ENCODE data around the gene KLHL15. TPM values are rescaled to one million over a fixed set of nuclear protein-coding genes. Genes with fewer than 3 reads are reported as not detected.

Gene KLHL15
- total RNA-seq, 5 donors from 2014 or later (not counting 1 experiment from before 2014, with no cell fraction given) = 7.1 to 21.1 (median 8.0) TPM

GRCh38 chrX:24023544-24023943, 3.4 kb downstream of the KLHL15 start:
- no peaks in the 10 kb centered on the region for H3K27me3 ChIP-seq (replicated peaks in 1 of 2; ENCODE audit: control insufficient read depth in 2 of 2, extremely low read depth in 1 of 2, insufficient read depth in 2 of 2, low read length in 1 of 2)
- peaks cover 8 to 12% of the 10 kb centered on the region in 2 experiments for H3K4me1 ChIP-seq (ENCODE audit: control insufficient read depth in 1 of 2, extremely low read depth in 1 of 2, insufficient read depth in 2 of 2, low read length in 2 of 2)
- Mint-ChIP-seq H3K4me3 (peak overlapping the region; percentile 83 to 88 (median 86)), H3K27me3 (no peaks in the 10 kb centered on the region), H3K4me1 (peaks cover 28 to 39% (median 32%) of the 10 kb centered on the region in 3 donors), H3K36me3 (peaks cover 3% of the 10 kb centered on the region), H3K9me3 (no peaks in the 10 kb centered on the region), H3K27ac (peak overlapping the region in 1 of 2 donors; percentile 13)
- WGBS (ENCODE audit: insufficient coverage) = no CpG with 5 or more reads among the region's 1 CpG
- no peaks in the 10 kb centered on the region for H3K36me3 ChIP-seq (ENCODE audit: control insufficient read depth in 2 of 2, extremely low read depth in 1 of 2, insufficient read depth in 1 of 2, low read length in 1 of 2)
- no peaks in the 10 kb centered on the region for H3K9me3 ChIP-seq
- DNase-seq = no peak
- H3K27ac ChIP-seq (ENCODE audit: low read length) = no peak overlapping the region
- ChIA-PET POLR2A (interaction anchor here in 1 of 2 donors (0.6 kb wide), 2 partner anchors 29 to 54 kb away, joined by 3 read pairs; no protein-coding TSS in a partner anchor), CTCF (no interaction called here)
- peak overlapping the region; percentile 62 to 89 for H3K4me3 ChIP-seq (ENCODE audit: control insufficient read depth in 1 of 2, extremely low read depth in 1 of 2, low read length in 1 of 2)
- no peak for ATAC-seq (replicated peaks in 1 of 4)

GRCh38 chrX:24020306-24020876, 6.6 kb downstream of the KLHL15 start:
- CTCF ChIA-PET = interaction anchor here in 1 of 2 donors (0.5 kb wide), 1 partner anchor 33 kb away, joined by 3 read pairs; no protein-coding TSS in a partner anchor
- peak overlapping the region in 1 of 3 donors; percentile 1 for H3K4me3 Mint-ChIP-seq

GRCh38 chrX:24019448-24019847, 7.5 kb downstream of the KLHL15 start:
- H3K4me3 ChIP-seq (ENCODE audit: control insufficient read depth in 1 of 2, extremely low read depth in 1 of 2, low read length in 1 of 2) = no peak overlapping the region
- H3K27me3 ChIP-seq (replicated peaks in 1 of 2; ENCODE audit: control insufficient read depth in 2 of 2, extremely low read depth in 1 of 2, insufficient read depth in 2 of 2, low read length in 1 of 2) = no peaks in the 10 kb centered on the region
- peaks cover 0 to 2% of the 10 kb centered on the region in 2 donors for H3K36me3 ChIP-seq (ENCODE audit: control insufficient read depth in 2 of 2, extremely low read depth in 1 of 2, insufficient read depth in 1 of 2, low read length in 1 of 2)
- H3K27ac ChIP-seq (ENCODE audit: low read length) = no peak overlapping the region
- CTCF ChIA-PET = no interaction called here
- POLR2A ChIA-PET = no interaction called here
- Mint-ChIP-seq H3K36me3 (peaks cover 6% of the 10 kb centered on the region), H3K9me3 (no peaks in the 10 kb centered on the region), H3K27me3 (no peaks in the 10 kb centered on the region), H3K4me1 (peaks cover 33 to 51% (median 48%) of the 10 kb centered on the region in 3 donors), H3K4me3 (no peak overlapping the region), H3K27ac (peak overlapping the region; percentile 8 to 36)
- DNase-seq = peak in 5 of 35 experiments; percentile 1 to 32 (median 2)
- H3K4me1 ChIP-seq (ENCODE audit: control insufficient read depth in 1 of 2, extremely low read depth in 1 of 2, insufficient read depth in 2 of 2, low read length in 2 of 2) = peaks cover 12 to 23% of the 10 kb centered on the region in 2 experiments
- H3K9me3 ChIP-seq = no peaks in the 10 kb centered on the region
- ATAC-seq (replicated peaks in 1 of 4) = no peak
- WGBS (ENCODE audit: insufficient coverage) = no CpG with 5 or more reads among the region's 7 CpGs

More at GRCh38 chrX:24020306-24020876, 6.6 kb downstream of the KLHL15 start:
- peaks cover 8 to 18% of the 10 kb centered on the region in 2 experiments for H3K4me1 ChIP-seq (ENCODE audit: control insufficient read depth in 1 of 2, extremely low read depth in 1 of 2, insufficient read depth in 2 of 2, low read length in 2 of 2)
- no peak overlapping the region for H3K27ac ChIP-seq (ENCODE audit: low read length)
- Mint-ChIP-seq H3K27me3 (no peaks in the 10 kb centered on the region), H3K36me3 (peaks cover 6% of the 10 kb centered on the region), H3K27ac (peak overlapping the region; percentile 44 to 63), H3K9me3 (no peaks in the 10 kb centered on the region), H3K4me1 (peaks cover 28 to 42% (median 39%) of the 10 kb centered on the region in 3 donors)
- H3K27me3 ChIP-seq (replicated peaks in 1 of 2; ENCODE audit: control insufficient read depth in 2 of 2, extremely low read depth in 1 of 2, insufficient read depth in 2 of 2, low read length in 1 of 2) = no peaks in the 10 kb centered on the region
- H3K4me3 ChIP-seq (ENCODE audit: control insufficient read depth in 1 of 2, extremely low read depth in 1 of 2, low read length in 1 of 2) = no peak overlapping the region
- ATAC-seq (replicated peaks in 1 of 4) (no peak), DNase-seq (no peak)
- H3K9me3 ChIP-seq = no peaks in the 10 kb centered on the region
- POLR2A ChIA-PET = interaction anchor here in 1 of 2 donors (0.6 kb wide), 1 partner anchor 239 kb away, joined by 3 read pairs; no protein-coding TSS in a partner anchor
- WGBS (ENCODE audit: insufficient coverage) = no CpG with 5 or more reads among the region's 3 CpGs
- H3K36me3 ChIP-seq (ENCODE audit: control insufficient read depth in 2 of 2, extremely low read depth in 1 of 2, insufficient read depth in 1 of 2, low read length in 1 of 2) = peaks cover 0 to 2% of the 10 kb centered on the region in 2 donors

GRCh38 chrX:24018809-24019208, 8.2 kb downstream of the KLHL15 start:
- Histone ChIP-seq H3K4me1 (ENCODE audit: control insufficient read depth in 1 of 2, extremely low read depth in 1 of 2, insufficient read depth in 2 of 2, low read length in 2 of 2) (peaks cover 12 to 26% of the 10 kb centered on the region in 2 experiments), H3K4me3 (ENCODE audit: control insufficient read depth in 1 of 2, extremely low read depth in 1 of 2, low read length in 1 of 2) (no peak overlapping the region), H3K9me3 (no peaks in the 10 kb centered on the region), H3K27ac (ENCODE audit: low read length) (no peak overlapping the region), H3K27me3 (replicated peaks in 1 of 2; ENCODE audit: control insufficient read depth in 2 of 2, extremely low read depth in 1 of 2, insufficient read depth in 2 of 2, low read length in 1 of 2) (no peaks in the 10 kb centered on the region), H3K36me3 (ENCODE audit: control insufficient read depth in 2 of 2, extremely low read depth in 1 of 2, insufficient read depth in 1 of 2, low read length in 1 of 2) (peaks cover 0 to 2% of the 10 kb centered on the region in 2 donors)
- H3K27me3 Mint-ChIP-seq = no peaks in the 10 kb centered on the region
- no peak overlapping the region for H3K4me3 Mint-ChIP-seq
- peaks cover 6% of the 10 kb centered on the region for H3K36me3 Mint-ChIP-seq
- H3K4me1 Mint-ChIP-seq = peaks cover 37 to 55% (median 51%) of the 10 kb centered on the region in 3 donors
- H3K27ac Mint-ChIP-seq = no peak overlapping the region
- WGBS (ENCODE audit: insufficient coverage) = no CpG with 5 or more reads among the region's 4 CpGs
- ATAC-seq (replicated peaks in 1 of 4) (no peak), DNase-seq (no peak)
- CTCF ChIA-PET = interaction anchor here in 1 of 2 donors (0.6 kb wide), 1 partner anchor 36 kb away, joined by 4 read pairs; the partner anchor contains the start of gene EIF2S3
- POLR2A ChIA-PET = no interaction called here
- no peaks in the 10 kb centered on the region for H3K9me3 Mint-ChIP-seq

- Mint-ChIP-seq H3K36me3 (peaks cover 6% of the 10 kb centered on the region), H3K4me3 (no peak overlapping the region), H3K4me1 (peaks cover 31 to 50% (median 43%) of the 10 kb centered on the region in 3 donors), H3K27ac (no peak overlapping the region), H3K27me3 (no peaks in the 10 kb centered on the region), H3K9me3 (no peaks in the 10 kb centered on the region)
- Histone ChIP-seq H3K9me3 (no peaks in the 10 kb centered on the region), H3K4me3 (ENCODE audit: control insufficient read depth in 1 of 2, extremely low read depth in 1 of 2, low read length in 1 of 2) (no peak overlapping the region), H3K36me3 (ENCODE audit: control insufficient read depth in 2 of 2, extremely low read depth in 1 of 2, insufficient read depth in 1 of 2, low read length in 1 of 2) (peaks cover 0 to 2% of the 10 kb centered on the region in 2 donors), H3K27ac (ENCODE audit: low read length) (no peak overlapping the region), H3K4me1 (ENCODE audit: control insufficient read depth in 1 of 2, extremely low read depth in 1 of 2, insufficient read depth in 2 of 2, low read length in 2 of 2) (peaks cover 9 to 27% of the 10 kb centered on the region in 2 experiments), H3K27me3 (replicated peaks in 1 of 2; ENCODE audit: control insufficient read depth in 2 of 2, extremely low read depth in 1 of 2, insufficient read depth in 2 of 2, low read length in 1 of 2) (no peaks in the 10 kb centered on the region)
- ChIA-PET POLR2A (interaction anchor here in 1 of 2 donors (0.6 kb wide), 1 partner anchor 107 kb away, joined by 4 read pairs; no protein-coding TSS in a partner anchor), CTCF (interaction anchor here (0.5 to 0.6 kb wide), 4 partner anchors 14 to 1219 kb away, joined by 3 to 4 read pairs (median 4); no protein-coding TSS in a partner anchor)
- no CpG with 5 or more reads among the region's 9 CpGs for WGBS (ENCODE audit: insufficient coverage)
- ATAC-seq (replicated peaks in 1 of 4) (no peak), DNase-seq (no peak)
Observed at GRCh38 chrX:24017674-24018073, 9.3 kb downstream of the KLHL15 start.

GRCh38 chrX:24014388-24015018, 12.5 kb downstream of the KLHL15 start:
- peak in 2 of 4 experiments; percentile 60 to 83 for ATAC-seq (replicated peaks in 1 of 4)
- no CpG with 5 or more reads among the region's 5 CpGs for WGBS (ENCODE audit: insufficient coverage)
- H3K27me3 ChIP-seq (replicated peaks in 1 of 2; ENCODE audit: control insufficient read depth in 2 of 2, extremely low read depth in 1 of 2, insufficient read depth in 2 of 2, low read length in 1 of 2) = no peaks in the 10 kb centered on the region
- H3K9me3 Mint-ChIP-seq = no peaks in the 10 kb centered on the region
- peaks cover 0 to 2% of the 10 kb centered on the region in 2 donors for H3K36me3 ChIP-seq (ENCODE audit: control insufficient read depth in 2 of 2, extremely low read depth in 1 of 2, insufficient read depth in 1 of 2, low read length in 1 of 2)
- H3K9me3 ChIP-seq = no peaks in the 10 kb centered on the region
- DNase-seq = peak in 10 of 35 experiments; percentile 0 to 32 (median 6)
- H3K4me3 Mint-ChIP-seq = peak overlapping the region in 2 of 3 donors; percentile 7 to 11
- ChIA-PET CTCF (interaction anchor here in 1 of 2 donors (0.6 to 0.8 kb wide), 3 partner anchors 11 to 40 kb away, joined by 3 read pairs; partner anchors contain the start of gene EIF2S3), POLR2A (interaction anchor here in 1 of 2 donors (0.7 kb wide), 1 partner anchor 18 kb away, joined by 5 read pairs; no protein-coding TSS in a partner anchor)
- peaks cover 0 to 12% of the 10 kb centered on the region in 2 donors for H3K27me3 Mint-ChIP-seq
- no peak overlapping the region for H3K4me3 ChIP-seq (ENCODE audit: control insufficient read depth in 1 of 2, extremely low read depth in 1 of 2, low read length in 1 of 2)
- peaks cover 4 to 21% of the 10 kb centered on the region in 2 experiments for H3K4me1 ChIP-seq (ENCODE audit: control insufficient read depth in 1 of 2, extremely low read depth in 1 of 2, insufficient read depth in 2 of 2, low read length in 2 of 2)
- H3K27ac Mint-ChIP-seq = peak overlapping the region; percentile 84 to 87
- H3K4me1 Mint-ChIP-seq = peaks cover 32 to 37% (median 36%) of the 10 kb centered on the region in 3 donors
- peak overlapping the region; percentile 18 for H3K27ac ChIP-seq (ENCODE audit: low read length)
- H3K36me3 Mint-ChIP-seq = peaks cover 17% of the 10 kb centered on the region
